T47D (cell line): ENCODE results near the gene ANKRD12.
"Not testable (repeated sequence)": the region's sequence is repeated elsewhere in the genome, so short reads cannot be mapped to it uniquely, and the experiment has no call there.

ENCODE experiments used
- DNase-seq, 2 experiments: peaks; one replicate each; pipeline versions ENCODE4 v3.0.0 to v3.0.0-alpha.2; 2011 to 2012; ENCODE audit warnings: low read depth in 1 of 2, low spot score in 1 of 2
- JUND ChIP-seq: IDR thresholded peaks from 2 replicates; pipeline ENCODE4 v1.6.1; 2012; ENCODE audit warnings: low read depth
- in situ Hi-C: cut with HindIII; loops from 2 replicates; pipeline ENCODE4 v1.10.0; 2016; ENCODE audit warnings: low sequenced_read_pairs, low pct_unique_long_range_greater_than_20kb

ANKRD12 gene

GRCh38 chr18:9136315-9137155 is at the start of gene ANKRD12:
TSS of gene ANKRD12 (plus strand) at chr18:9136781. CDS start at chr18:9182433, 45,652 bp downstream.
- in situ Hi-C loops = no loop called here
- TF ChIP-seq JUND = no peak
- DNase-seq = peak; percentile 96 to 97

DNA sequence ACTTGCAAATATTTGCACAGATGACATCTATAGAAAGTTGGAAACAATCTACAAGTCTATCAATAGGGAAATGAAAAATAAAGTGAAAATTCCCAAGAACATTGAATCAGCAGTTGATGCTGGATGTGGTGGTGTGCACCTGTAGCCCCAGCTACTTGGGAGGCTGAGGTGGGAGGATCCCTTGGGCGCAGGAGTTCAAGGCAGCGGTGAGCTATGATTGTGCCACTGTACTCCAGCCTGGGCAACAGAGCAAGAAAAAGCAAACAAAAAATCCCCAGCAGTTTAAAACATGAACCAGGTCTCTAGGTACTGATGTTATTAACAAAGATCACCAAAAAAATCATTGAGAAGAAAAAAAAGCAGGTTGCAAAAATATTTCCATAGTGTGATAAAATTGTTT is 49.4 kb upstream of the ANKRD12 start:
- in situ Hi-C loops = no loop called here
- no peak for TF ChIP-seq JUND

GRCh38 chr18:9088252-9088651 is 48.3 kb upstream of the ANKRD12 start:
- DNase-seq = no peak
- no peak for TF ChIP-seq JUND
- in situ Hi-C loops = no loop called here

More for the DNA sequence above, 49.4 kb upstream of the ANKRD12 start:
- no peak for DNase-seq

- in situ Hi-C loops, DNase-seq: not testable (repeated sequence)
Measured at GRCh38 chr18:9088727-9089126, 47.9 kb upstream of the ANKRD12 start.

- in situ Hi-C loops = no loop called here
- TF ChIP-seq JUND = no peak
- no peak for DNase-seq
Measured at GRCh38 chr18:9090578-9090977, 46.0 kb upstream of the ANKRD12 start.

GRCh38 chr18:9091066-9091476 is 45.5 kb upstream of the ANKRD12 start:
- in situ Hi-C loops = no loop called here
- DNase-seq = no peak
- TF ChIP-seq JUND = no peak

DNA sequence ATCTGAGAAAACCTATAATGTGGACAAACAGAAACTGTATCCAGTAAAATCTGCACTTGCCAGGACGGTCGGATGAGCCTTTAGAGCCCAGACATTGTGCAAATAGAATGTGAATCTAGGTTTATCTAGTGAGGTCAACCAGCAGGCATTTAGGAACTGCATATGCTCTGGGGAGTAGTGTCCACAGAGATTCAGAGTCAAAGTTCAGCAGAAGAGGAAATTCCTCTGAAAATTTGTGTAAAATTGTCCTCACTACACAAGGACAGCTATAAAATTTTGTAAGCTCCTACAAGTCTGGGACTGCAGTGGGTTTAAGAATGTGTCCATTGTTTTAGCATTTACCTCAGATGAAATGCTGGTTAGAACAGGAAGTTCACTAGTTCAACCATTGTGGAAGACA is 43.9 kb upstream of the ANKRD12 start:
- no peak for TF ChIP-seq JUND
- no peak for DNase-seq
- in situ Hi-C loops = no loop called here

DNA sequence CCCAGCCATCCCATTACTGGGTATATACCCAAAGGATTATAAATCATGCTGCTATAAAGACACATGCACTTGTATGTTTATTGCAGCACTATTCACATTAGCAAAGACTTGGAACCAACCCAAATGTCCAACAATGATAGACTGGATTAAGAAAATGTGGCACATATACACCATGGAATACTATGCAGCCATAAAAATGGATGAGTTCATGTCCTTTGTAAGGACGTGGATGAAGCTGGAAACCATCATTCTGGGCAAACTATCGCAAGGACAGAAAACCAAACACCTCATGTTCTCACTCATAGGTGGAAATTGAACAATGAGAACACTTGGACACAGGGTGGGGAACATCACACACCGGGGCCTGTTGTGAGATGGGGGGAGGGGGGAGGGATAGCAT is 43.5 kb upstream of the ANKRD12 start:
- in situ Hi-C loops, DNase-seq: not testable (repeated sequence)

DNA sequence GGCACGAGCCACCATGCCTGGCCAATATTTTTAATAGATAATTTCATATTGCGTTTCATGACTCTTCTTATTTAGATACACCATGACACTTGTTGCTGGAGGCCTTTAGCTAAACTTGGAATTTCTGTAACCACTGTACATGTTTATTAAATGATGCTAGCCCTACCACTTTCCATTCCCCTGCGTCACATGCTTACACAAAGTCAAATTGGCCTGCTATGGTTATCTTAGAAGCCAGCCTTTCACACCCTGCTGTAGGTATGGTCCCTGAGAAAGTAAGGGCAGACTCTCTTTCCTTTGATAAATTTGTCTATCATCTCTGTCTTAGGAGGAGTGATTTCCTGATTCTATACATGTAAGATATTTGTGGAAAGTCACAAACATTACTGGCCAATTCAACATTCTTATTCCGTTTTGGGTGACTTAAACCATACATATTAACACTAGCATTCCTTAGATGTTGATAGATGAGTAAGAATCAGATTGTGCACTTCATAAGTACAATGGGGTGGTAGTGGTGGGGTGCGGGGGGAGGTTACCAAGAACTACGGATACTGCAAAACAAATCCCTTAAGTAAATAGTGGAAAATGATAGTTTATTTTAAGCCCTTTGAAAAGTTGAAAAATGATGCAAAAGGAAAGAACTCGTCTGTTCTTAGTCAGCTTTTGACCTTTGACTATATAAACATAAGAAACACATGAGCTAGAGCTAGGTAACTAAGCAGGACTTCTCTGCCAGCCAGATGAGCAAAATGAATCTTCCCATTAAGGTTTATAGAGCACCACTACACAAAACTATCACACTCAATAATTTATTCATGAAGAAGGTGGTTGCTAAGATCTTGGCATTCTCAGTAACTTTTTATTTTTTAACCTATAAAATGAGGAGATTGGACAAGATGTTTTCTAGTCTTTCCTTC is 42.0 kb upstream of the ANKRD12 start:
- in situ Hi-C loops = no loop called here
- no peak for DNase-seq

GRCh38 chr18:9095297-9096006 is 41.1 kb upstream of the ANKRD12 start:
- no peak for TF ChIP-seq JUND
- DNase-seq = no peak
- in situ Hi-C loops = no loop called here

More for the DNA sequence above, 42.0 kb upstream of the ANKRD12 start:
- TF ChIP-seq JUND = no peak

DNA sequence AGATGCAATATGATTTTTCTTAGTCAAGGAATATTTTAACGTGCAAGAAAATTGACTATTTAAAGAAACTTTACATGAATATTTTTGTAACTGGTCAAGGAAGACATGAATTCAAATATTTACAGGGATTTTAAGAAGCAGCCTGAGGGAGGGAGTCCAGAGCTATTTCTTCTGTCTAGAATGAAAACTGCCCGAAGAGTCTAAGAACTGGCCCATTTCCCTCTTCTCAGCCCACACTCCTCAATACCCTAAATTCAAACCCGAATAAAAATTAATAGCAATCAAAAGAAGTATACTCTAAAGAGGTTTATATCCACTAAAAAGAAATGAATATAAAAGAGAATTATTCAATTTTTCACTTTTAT is 40.6 kb upstream of the ANKRD12 start:
- in situ Hi-C loops = no loop called here
- DNase-seq = no peak
- no peak for TF ChIP-seq JUND

DNA sequence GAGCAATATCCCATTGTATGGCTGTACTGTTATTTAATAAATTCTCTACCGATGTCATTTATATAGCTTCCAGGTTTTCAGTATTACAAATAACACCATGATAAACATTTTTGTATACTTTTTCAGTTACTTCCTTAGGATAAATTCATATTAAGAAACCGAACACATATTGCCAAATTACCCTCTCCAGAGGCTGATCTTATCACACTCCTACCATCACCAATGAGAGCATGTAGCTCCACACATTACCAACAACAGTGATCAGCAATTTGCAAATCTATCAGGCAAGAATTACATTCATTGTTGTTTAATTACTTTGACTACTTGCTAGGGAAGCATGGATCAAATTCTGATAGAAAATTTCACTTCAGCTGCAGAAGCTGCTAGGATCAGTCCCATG is 39.9 kb upstream of the ANKRD12 start:
- in situ Hi-C loops = no loop called here

More for the DNA sequence above, 39.9 kb upstream of the ANKRD12 start:
- TF ChIP-seq JUND = no peak
- no peak for DNase-seq
